ENCODE data around the gene ORC3.

ORC3 gene

GRCh38 chr6:87589693-87590416 lies at the start of gene ORC3, which contains the start of gene RARS2:
TSS of gene ORC3 (plus strand) at chr6:87590135. CDS start at chr6:87590169, 34 bp downstream.
TSS of gene RARS2 (minus strand) at chr6:87589987. CDS start at chr6:87589957, 30 bp downstream.
- peak; percentile 97 for DNase-seq

- DNase-seq = no peak
Observed at GRCh38 chr6:87540539-87540938, 49.4 kb upstream of the ORC3 start.

GRCh38 chr6:87541041-87541440 lies 48.9 kb upstream of the ORC3 start:
- no peak for DNase-seq

GRCh38 chr6:87541744-87542143 lies 48.2 kb upstream of the ORC3 start:
- DNase-seq = no peak

GRCh38 chr6:87543696-87544473 lies 46.0 kb upstream of the ORC3 start:
- DNase-seq = no peak

GRCh38 chr6:87544474-87544735 lies 45.5 kb upstream of the ORC3 start:
- DNase-seq = no peak

- no peak for DNase-seq
Observed at GRCh38 chr6:87551799-87552198, 38.1 kb upstream of the ORC3 start.

- DNase-seq = no peak
Observed at GRCh38 chr6:87553159-87553765, 36.7 kb upstream of the ORC3 start.

GRCh38 chr6:87555506-87555905 lies 34.4 kb upstream of the ORC3 start:
- DNase-seq = no peak

GRCh38 chr6:87558446-87558845 lies 31.5 kb upstream of the ORC3 start:
- no peak for DNase-seq

- no peak for DNase-seq
Observed at GRCh38 chr6:87561017-87561416, 28.9 kb upstream of the ORC3 start.

GRCh38 chr6:87572021-87572420 lies 17.9 kb upstream of the ORC3 start:
- DNase-seq = no peak

- no peak for DNase-seq
Observed at GRCh38 chr6:87572883-87573282, 17.1 kb upstream of the ORC3 start.

GRCh38 chr6:87573307-87574024 lies 16.5 kb upstream of the ORC3 start:
- no peak for DNase-seq

GRCh38 chr6:87574237-87574804 lies 15.6 kb upstream of the ORC3 start:
- no peak for DNase-seq

- no peak for DNase-seq
Observed at GRCh38 chr6:87575423-87575822, 14.5 kb upstream of the ORC3 start.

GRCh38 chr6:87583822-87584221 lies 6.1 kb upstream of the ORC3 start:
- no peak for DNase-seq

GRCh38 chr6:87586371-87587077 lies 3.4 kb upstream of the ORC3 start:
- DNase-seq = no peak

- no peak for DNase-seq
Observed at GRCh38 chr6:87588756-87589407, 1.1 kb upstream of the ORC3 start.

GRCh38 chr6:87590417-87590880 lies 514 bp downstream of the ORC3 start:
- DNase-seq = no peak

- no peak for DNase-seq
Observed at GRCh38 chr6:87590990-87591389, 1.1 kb downstream of the ORC3 start.

- DNase-seq = no peak
Observed at GRCh38 chr6:87600576-87600975, 10.6 kb downstream of the ORC3 start.

Measured in stimulated activated CD4-positive, alpha-beta T cell treated with anti-CD3 and anti-CD28 coated beads, Interleukin-15, amount 100 ng/mL, for 24 hours (primary cell).